Measurements from ENCODE around the gene ME2.
"Not testable (repeated sequence)": the region's sequence is repeated elsewhere in the genome, so short reads cannot be mapped to it uniquely, and the experiment has no call there.

Gene ME2

DNA sequence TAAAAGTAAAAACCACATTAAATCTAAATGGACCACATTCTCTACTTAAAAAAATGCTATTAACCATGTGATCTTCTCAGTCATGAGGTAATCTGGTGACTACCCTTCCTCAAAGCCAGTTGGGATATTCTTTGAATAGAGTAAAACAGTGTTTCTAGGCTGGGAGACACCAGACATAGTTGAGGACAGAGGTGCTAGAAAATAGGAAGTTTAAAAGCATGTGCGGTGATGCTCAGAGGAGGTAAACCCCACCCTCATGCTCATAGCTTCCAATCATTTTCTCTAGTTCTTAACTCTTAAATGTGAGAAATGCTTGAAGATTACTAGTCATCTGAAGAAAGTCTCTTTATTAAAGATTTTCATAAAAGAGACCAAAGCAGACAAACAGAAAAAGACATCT is 58.3 kb downstream of the ME2 start:
- no peak for DNase-seq (ENCODE audit: low spot score)
- TF ChIP-seq, protein P1, sequence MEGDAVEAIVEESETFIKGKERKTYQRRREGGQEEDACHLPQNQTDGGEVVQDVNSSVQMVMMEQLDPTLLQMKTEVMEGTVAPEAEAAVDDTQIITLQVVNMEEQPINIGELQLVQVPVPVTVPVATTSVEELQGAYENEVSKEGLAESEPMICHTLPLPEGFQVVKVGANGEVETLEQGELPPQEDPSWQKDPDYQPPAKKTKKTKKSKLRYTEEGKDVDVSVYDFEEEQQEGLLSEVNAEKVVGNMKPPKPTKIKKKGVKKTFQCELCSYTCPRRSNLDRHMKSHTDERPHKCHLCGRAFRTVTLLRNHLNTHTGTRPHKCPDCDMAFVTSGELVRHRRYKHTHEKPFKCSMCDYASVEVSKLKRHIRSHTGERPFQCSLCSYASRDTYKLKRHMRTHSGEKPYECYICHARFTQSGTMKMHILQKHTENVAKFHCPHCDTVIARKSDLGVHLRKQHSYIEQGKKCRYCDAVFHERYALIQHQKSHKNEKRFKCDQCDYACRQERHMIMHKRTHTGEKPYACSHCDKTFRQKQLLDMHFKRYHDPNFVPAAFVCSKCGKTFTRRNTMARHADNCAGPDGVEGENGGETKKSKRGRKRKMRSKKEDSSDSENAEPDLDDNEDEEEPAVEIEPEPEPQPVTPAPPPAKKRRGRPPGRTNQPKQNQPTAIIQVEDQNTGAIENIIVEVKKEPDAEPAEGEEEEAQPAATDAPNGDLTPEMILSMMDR (IDR thresholded peaks at IDR 0.05; ENCODE audit: extremely low read depth, missing control alignments) = no peak

GRCh38 chr18:50938912-50939311 is 60.0 kb downstream of the ME2 start:
- DNase-seq (ENCODE audit: low spot score) = no peak
- TF ChIP-seq, protein P1 (IDR thresholded peaks at IDR 0.05; ENCODE audit: extremely low read depth, missing control alignments) = no peak

DNA sequence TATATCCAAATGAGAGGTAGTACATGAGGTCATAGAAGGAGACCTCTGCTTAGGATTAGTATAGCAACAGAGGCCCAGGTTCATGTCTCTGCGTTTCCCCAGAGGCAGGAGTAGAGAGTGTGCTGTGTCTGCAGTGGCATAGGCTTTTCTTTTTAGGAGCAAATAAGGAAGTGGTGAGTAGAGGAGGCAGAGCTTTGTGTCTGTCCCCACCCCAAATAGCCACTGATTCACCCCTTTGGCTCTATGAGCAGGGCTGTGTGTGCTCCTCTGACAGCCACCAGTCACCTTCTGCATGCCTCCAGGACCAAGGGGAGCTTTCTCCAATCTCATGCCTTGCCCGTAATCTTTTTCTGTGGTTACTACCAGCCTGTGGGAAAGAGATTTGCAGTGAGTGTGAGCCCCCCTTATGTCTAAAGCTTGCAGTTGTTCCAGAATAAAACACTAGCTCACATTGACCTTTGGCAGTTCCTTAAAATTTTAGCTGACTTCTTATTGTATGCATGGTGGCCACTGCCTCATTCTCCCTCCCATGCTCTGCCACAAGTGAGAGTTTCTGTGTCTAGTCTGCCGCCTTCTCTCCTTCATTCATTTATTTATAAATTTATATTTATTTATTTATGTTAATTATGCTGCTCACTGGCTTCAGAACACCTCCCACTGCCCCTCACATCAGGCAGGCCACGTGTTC is 65.5 kb downstream of the ME2 start:
- TF ChIP-seq, protein P1 (IDR thresholded peaks at IDR 0.05; ENCODE audit: extremely low read depth, missing control alignments) = no peak
- DNase-seq (ENCODE audit: low spot score) = no peak

DNA sequence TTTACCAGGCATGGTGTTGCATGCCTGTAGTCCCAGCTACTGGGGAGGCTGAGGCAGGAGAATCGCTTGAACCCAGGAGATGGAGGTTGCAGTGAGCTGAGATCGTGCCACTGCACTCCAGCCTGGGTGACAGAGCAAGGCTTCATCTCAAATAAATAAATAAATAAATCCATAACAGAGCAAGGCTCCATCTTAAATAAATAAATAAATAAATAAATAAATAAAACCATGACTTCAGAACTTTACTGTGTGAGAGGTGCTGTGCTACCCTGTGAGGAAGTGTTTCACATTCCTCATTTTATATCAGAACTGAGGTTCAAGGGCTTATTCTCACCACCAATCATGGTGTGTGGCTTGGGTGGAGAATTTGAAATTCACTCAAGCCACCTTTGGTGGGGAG is 67.0 kb downstream of the ME2 start:
- not testable (repeated sequence) for DNase-seq (ENCODE audit: low spot score)

DNA sequence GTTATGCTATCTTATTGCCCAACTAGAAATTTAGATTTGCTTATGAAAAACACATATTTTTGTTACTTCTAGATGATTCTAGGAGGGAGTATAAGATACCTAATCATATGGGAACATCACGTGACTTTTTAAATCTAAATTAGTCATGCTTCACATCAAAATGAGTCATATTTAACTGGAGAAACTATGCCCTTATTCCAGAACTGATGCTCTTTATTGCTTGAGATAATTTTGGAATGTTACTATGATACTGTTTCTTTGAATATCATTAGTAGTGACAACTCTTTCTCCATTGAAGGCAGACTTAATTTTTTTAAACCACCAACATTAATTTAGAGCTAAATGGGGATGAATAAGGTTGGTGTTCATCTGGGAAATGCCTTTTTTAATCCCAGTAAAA is 69.0 kb downstream of the ME2 start:
- DNase-seq (ENCODE audit: low spot score) = no peak
- TF ChIP-seq, protein P1 (IDR thresholded peaks at IDR 0.05; ENCODE audit: extremely low read depth, missing control alignments) = no peak

- TF ChIP-seq, protein P1 (IDR thresholded peaks at IDR 0.05; ENCODE audit: extremely low read depth, missing control alignments) = no peak
- no peak for DNase-seq (ENCODE audit: low spot score)
Observed at GRCh38 chr18:50949185-50949584, 70.3 kb downstream of the ME2 start.

DNA sequence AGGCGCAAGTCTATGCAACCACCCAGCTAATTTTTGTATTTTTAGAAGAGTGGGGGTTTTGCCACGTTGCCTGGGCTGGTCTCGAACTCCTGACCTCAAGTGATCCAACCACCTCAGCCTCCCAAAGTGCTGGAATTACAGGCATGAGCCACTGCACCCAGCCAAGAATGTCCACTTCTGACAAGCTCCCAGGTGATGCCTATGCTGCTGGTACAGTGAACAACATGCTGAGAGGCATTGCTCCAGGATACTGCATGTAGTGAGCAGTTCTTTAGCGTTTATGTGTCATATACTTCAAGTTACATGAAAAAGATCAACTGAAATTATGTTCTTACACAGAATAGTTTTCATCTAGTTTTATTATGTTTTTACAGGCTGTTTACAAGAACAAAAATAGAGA is 71.7 kb downstream of the ME2 start:
- TF ChIP-seq, protein P1 (IDR thresholded peaks at IDR 0.05; ENCODE audit: extremely low read depth, missing control alignments) = no peak
- no peak for DNase-seq (ENCODE audit: low spot score)

DNA sequence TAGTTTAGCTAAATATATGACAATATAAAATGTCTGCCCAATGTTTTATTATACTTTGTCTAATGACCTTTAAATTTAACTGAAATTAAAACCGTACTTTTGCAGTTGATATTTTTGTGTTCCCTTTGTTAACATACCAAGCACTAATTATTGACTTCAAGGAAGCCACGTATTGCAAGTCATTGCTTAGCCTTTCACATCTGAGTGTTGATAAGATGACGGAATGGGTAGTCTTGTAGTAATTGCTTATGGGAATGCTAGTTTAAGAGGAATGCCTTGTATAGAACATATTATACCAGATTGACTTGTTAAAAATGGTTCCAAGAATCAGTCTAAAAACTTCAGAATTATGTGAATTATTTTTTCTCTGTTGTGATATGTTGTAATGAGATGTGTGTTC is 74.9 kb downstream of the ME2 start:
- TF ChIP-seq, protein P1 (IDR thresholded peaks at IDR 0.05; ENCODE audit: extremely low read depth, missing control alignments) = no peak
- no peak for DNase-seq (ENCODE audit: low spot score)
